A673 (cell line): Measurements from ENCODE around the gene DHDDS.

ENCODE experiments used
- EZH2 ChIP-seq: fragments of 200-600 bp; sonication (generic); IDR thresholded peaks from 2 replicates; pipeline ENCODE4 v1.6.1; 2017; ENCODE audit warnings: borderline replicate concordance, low read depth, mild to moderate bottlenecking, mixed read lengths, antibody characterized with exemption, low read length; ENCODE audit not compliant: poor library complexity, severe bottlenecking
- TF ChIP-seq, protein P1 (sequence below): fragments of 300-800, 200-600 bp; sonication (generic); conservative IDR thresholded peaks from 2 replicates; pipeline ENCODE4 v1.5.1; 2017; ENCODE audit warnings: low read depth, mild to moderate bottlenecking, antibody characterized with exemption, low read length, moderate library complexity, mixed read lengths

DNA sequence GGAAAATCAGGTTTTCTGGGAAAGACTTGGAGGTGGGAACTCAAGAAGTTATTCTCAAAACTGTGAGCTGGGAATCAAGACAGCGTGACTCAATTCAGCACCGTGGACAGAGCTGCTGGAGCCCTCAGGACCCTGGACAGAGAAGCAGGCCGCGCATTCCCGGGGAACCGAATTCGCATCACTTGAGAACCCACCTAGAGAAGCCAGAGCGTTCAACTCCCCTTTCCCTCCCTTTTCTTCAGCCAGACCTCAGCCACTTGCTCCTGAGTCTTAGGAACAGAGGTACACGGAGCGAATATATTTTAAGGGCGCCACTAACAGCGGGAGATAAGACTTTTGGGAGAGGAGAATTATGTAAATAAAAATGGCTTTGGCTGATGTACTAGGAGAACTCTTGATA is 23.5 kb upstream of the DHDDS start:
- TF ChIP-seq, protein P1, sequence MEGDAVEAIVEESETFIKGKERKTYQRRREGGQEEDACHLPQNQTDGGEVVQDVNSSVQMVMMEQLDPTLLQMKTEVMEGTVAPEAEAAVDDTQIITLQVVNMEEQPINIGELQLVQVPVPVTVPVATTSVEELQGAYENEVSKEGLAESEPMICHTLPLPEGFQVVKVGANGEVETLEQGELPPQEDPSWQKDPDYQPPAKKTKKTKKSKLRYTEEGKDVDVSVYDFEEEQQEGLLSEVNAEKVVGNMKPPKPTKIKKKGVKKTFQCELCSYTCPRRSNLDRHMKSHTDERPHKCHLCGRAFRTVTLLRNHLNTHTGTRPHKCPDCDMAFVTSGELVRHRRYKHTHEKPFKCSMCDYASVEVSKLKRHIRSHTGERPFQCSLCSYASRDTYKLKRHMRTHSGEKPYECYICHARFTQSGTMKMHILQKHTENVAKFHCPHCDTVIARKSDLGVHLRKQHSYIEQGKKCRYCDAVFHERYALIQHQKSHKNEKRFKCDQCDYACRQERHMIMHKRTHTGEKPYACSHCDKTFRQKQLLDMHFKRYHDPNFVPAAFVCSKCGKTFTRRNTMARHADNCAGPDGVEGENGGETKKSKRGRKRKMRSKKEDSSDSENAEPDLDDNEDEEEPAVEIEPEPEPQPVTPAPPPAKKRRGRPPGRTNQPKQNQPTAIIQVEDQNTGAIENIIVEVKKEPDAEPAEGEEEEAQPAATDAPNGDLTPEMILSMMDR = no peak
- peak; percentile 43 for TF ChIP-seq EZH2
